H1 (cell line): ENCODE results near the gene DNAI1. TPM values are rescaled to one million over a fixed set of nuclear protein-coding genes. Genes with fewer than 3 reads are reported as not detected.

ENCODE experiments used
- CTCF ChIA-PET: fragments of 300-600 bp; sonication (Branson Sonifier 250); formaldehyde crosslinking; loops from one replicate; lab custom pipeline; 2021; ENCODE audit not compliant: partially characterized antibody; lab: Charles Lee
- POLR2A ChIA-PET: fragments of 300-600 bp; sonication (Branson Sonifier 250); formaldehyde crosslinking; loops from one replicate; lab custom pipeline; 2021; ENCODE audit warnings: inconsistent platforms; ENCODE audit not compliant: partially characterized antibody; lab: Charles Lee
- DNase-seq, 2 experiments: peaks; one replicate each; pipeline versions ENCODE4 v3.0.0 to v3.0.0-alpha.2; 2010 to 2022; ENCODE audit warnings: low spot score in 2 of 2, low read depth in 1 of 2, mixed read lengths in 1 of 2
- FAIRE-seq: peaks from 2 replicates; lab custom pipeline; 2011; peaks lifted over from hg19 to GRCh38; lab: Jason Lieb, UNC
- H2AFZ ChIP-seq: 2 replicates; pipeline ENCODE4 v1.8.1; 2012; ENCODE audit warnings: low read length, inconsistent platforms
- H2AK5ac ChIP-seq: 2 replicates; pipeline ENCODE4 v1.6.1; 2013; ENCODE audit warnings: low read depth, low read length
- H2BK120ac ChIP-seq: replicated peaks from 2 replicates; pipeline ENCODE3; 2013; ENCODE audit warnings: low read depth, low read length, inconsistent platforms
- H2BK12ac ChIP-seq: 2 replicates; pipeline ENCODE4 v1.6.1; 2013; ENCODE audit warnings: low read depth, low read length
- H2BK15ac ChIP-seq: 2 replicates; pipeline ENCODE4 v1.6.1; 2013; ENCODE audit warnings: low read length
- H2BK20ac ChIP-seq: 2 replicates; pipeline ENCODE4 v1.6.1; 2013; ENCODE audit warnings: low read length
- H2BK5ac ChIP-seq: 2 replicates; pipeline ENCODE4 v1.6.1; 2013; ENCODE audit warnings: low read depth, low read length
- H3K14ac ChIP-seq: 2 replicates; pipeline ENCODE4 v1.6.1; 2013; ENCODE audit warnings: inconsistent platforms; ENCODE audit not compliant: insufficient read length
- H3K18ac ChIP-seq: 2 replicates; pipeline ENCODE4 v1.6.1; 2013; ENCODE audit warnings: low read length; ENCODE audit errors: extremely low read depth
- H3K23ac ChIP-seq: 2 replicates; pipeline ENCODE4 v1.6.1; 2013; ENCODE audit warnings: inconsistent platforms; ENCODE audit not compliant: insufficient read length
- H3K23me2 ChIP-seq: 2 replicates; pipeline ENCODE4 v1.6.1; 2013; ENCODE audit warnings: low read depth, low read length
- H3K27ac ChIP-seq: 2 replicates; pipeline ENCODE4 v1.6.1; 2011; ENCODE audit warnings: low read depth, low read length, inconsistent platforms
- H3K27me3 ChIP-seq, 4 experiments: replicated peaks in 1 of 4; 1 replicate in 1 of 4; 2 replicates in 3 of 4; pipeline versions ENCODE4 v1.6.1 to v1.8.1; 2011 to 2013; ENCODE audit warnings: low read length in 3 of 4, mild to moderate bottlenecking in 3 of 4, inconsistent platforms in 2 of 4, mixed read lengths in 2 of 4, moderate library complexity in 1 of 4; ENCODE audit not compliant: control insufficient read depth in 3 of 4, insufficient read depth in 3 of 4; ENCODE audit errors: extremely low read depth in 1 of 4
- H3K36me3 ChIP-seq, 4 experiments: 2 replicates each; pipeline versions ENCODE4 v1.6.1 to v1.8.1; 2011 to 2013; ENCODE audit warnings: mild to moderate bottlenecking in 4 of 4, low read length in 3 of 4, moderate library complexity in 2 of 4, control low read depth in 1 of 4, inconsistent platforms in 1 of 4; ENCODE audit not compliant: insufficient read depth in 4 of 4, control insufficient read depth in 2 of 4
- H3K4ac ChIP-seq: replicated peaks from 2 replicates; pipeline ENCODE3; 2013; ENCODE audit warnings: low read length, low read depth, mixed read lengths, inconsistent platforms; ENCODE audit not compliant: insufficient read length
- H3K4me1 ChIP-seq, 4 experiments: replicated peaks in 1 of 4; 1 replicate in 1 of 4; 2 replicates in 3 of 4; pipeline versions ENCODE4 v1.6.1 to v1.8.1; 2011 to 2013; ENCODE audit warnings: low read length in 3 of 4, inconsistent platforms in 2 of 4, mixed read lengths in 1 of 4; ENCODE audit not compliant: insufficient read depth in 4 of 4, control insufficient read depth in 3 of 4
- H3K4me2 ChIP-seq, 2 experiments: 2 replicates each; pipeline versions ENCODE4 v1.6.1 to v1.8.1; 2011 to 2013; ENCODE audit warnings: low read depth in 2 of 2, low read length in 2 of 2, control low read depth in 1 of 2, inconsistent platforms in 1 of 2, mild to moderate bottlenecking in 1 of 2; ENCODE audit not compliant: insufficient read depth in 1 of 2
- H3K4me3 ChIP-seq, 4 experiments: fragments of 200-600, 300-600 bp in 1 of 4; sonication (generic), shearing (Covaris generic), sonication (Bioruptor Twin) in 1 of 4; 2 replicates each; pipeline versions ENCODE4 v1.5.1 to v1.8.1; 2011 to 2016; ENCODE audit warnings: low read length in 4 of 4, low read depth in 3 of 4, control low read depth in 2 of 4, inconsistent platforms in 2 of 4, mild to moderate bottlenecking in 2 of 4, mixed read lengths in 1 of 4, moderate library complexity in 1 of 4; ENCODE audit not compliant: insufficient read depth in 2 of 4; ENCODE audit errors: extremely low read depth in 1 of 4
- H3K56ac ChIP-seq: replicated peaks from 2 replicates; pipeline ENCODE3; 2013; ENCODE audit warnings: low read depth, mild to moderate bottlenecking, mixed read lengths, low read length, inconsistent platforms; ENCODE audit not compliant: insufficient read length
- H3K79me1 ChIP-seq: 2 replicates; pipeline ENCODE4 v1.6.1; 2013; ENCODE audit warnings: low read depth, low read length, control low read depth
- H3K79me2 ChIP-seq, 2 experiments: 2 replicates each; pipeline versions ENCODE4 v1.6.1 to v1.8.1; 2012 to 2013; ENCODE audit warnings: low read length in 2 of 2, mild to moderate bottlenecking in 2 of 2, inconsistent platforms in 1 of 2; ENCODE audit not compliant: insufficient read depth in 2 of 2, control insufficient read depth in 1 of 2
- H3K9ac ChIP-seq, 4 experiments: replicated peaks in 1 of 4; 1 replicate in 1 of 4; 2 replicates in 3 of 4; pipeline versions ENCODE4 v1.6.1 to v1.8.1; 2011 to 2013; ENCODE audit warnings: low read depth in 3 of 4, low read length in 3 of 4, control low read depth in 2 of 4, mild to moderate bottlenecking in 2 of 4, moderate library complexity in 2 of 4, inconsistent platforms in 1 of 4; ENCODE audit errors: extremely low read depth in 1 of 4
- H3K9me3 ChIP-seq, 2 experiments: 2 replicates each; pipeline versions ENCODE4 v1.6.1 to v1.8.1; 2012 to 2013; ENCODE audit warnings: mild to moderate bottlenecking in 2 of 2, moderate library complexity in 2 of 2, control low read depth in 1 of 2, inconsistent platforms in 1 of 2, low read depth in 1 of 2, low read length in 1 of 2, mixed read lengths in 1 of 2; ENCODE audit not compliant: insufficient read depth in 2 of 2
- H4K20me1 ChIP-seq, 2 experiments: replicated peaks in 1 of 2; 2 replicates each; pipeline versions ENCODE3 to v1.8.1; 2011 to 2013; ENCODE audit warnings: inconsistent platforms in 2 of 2, low read length in 2 of 2, mild to moderate bottlenecking in 1 of 2; ENCODE audit not compliant: insufficient read depth in 2 of 2, control insufficient read depth in 1 of 2
- H4K5ac ChIP-seq: 2 replicates; pipeline ENCODE4 v1.6.1; 2013; ENCODE audit warnings: low read length, low read depth, mixed read lengths, inconsistent platforms; ENCODE audit not compliant: insufficient read length
- H4K8ac ChIP-seq: 2 replicates; pipeline ENCODE4 v1.8.0; 2013; ENCODE audit warnings: mild to moderate bottlenecking, moderate library complexity, low read length, inconsistent platforms; ENCODE audit not compliant: insufficient read depth; ENCODE audit errors: extremely low read depth
- H4K91ac ChIP-seq: replicated peaks from 2 replicates; pipeline ENCODE3; 2013; ENCODE audit warnings: low read length, mixed read lengths, inconsistent platforms; ENCODE audit not compliant: insufficient read length
- ASH2L ChIP-seq: fragments of 200-600, 300-600 bp; sonication (generic); IDR thresholded peaks from one replicate; pipeline ENCODE4 v1.7.1; 2017; ENCODE audit warnings: low read length
- CEBPB ChIP-seq: IDR thresholded peaks from 2 replicates; pipeline ENCODE4 v1.6.1; 2012; ENCODE audit warnings: low read depth, low read length
- CTBP2 ChIP-seq: IDR thresholded peaks from 2 replicates; pipeline ENCODE4 v1.7.0; 2011; ENCODE audit warnings: borderline replicate concordance, mild to moderate bottlenecking, moderate library complexity, mixed read lengths, low read length; ENCODE audit not compliant: insufficient read depth, insufficient read length
- E2F6 ChIP-seq: IDR thresholded peaks from 2 replicates; pipeline ENCODE4 v1.6.1; 2012; ENCODE audit warnings: inconsistent platforms
- KDM4A ChIP-seq: IDR thresholded peaks from one replicate; pipeline ENCODE4 v1.7.1; 2012; ENCODE audit warnings: low read depth, mild to moderate bottlenecking, moderate library complexity, low read length, inconsistent platforms; ENCODE audit not compliant: severe bottlenecking
- KDM5A ChIP-seq: fragments of 200-600 bp; IDR thresholded peaks from 2 replicates; pipeline ENCODE4 v1.7.1; 2012; ENCODE audit warnings: mild to moderate bottlenecking, low read length, inconsistent platforms, mixed read lengths
- MAX ChIP-seq: IDR thresholded peaks from 2 replicates; pipeline ENCODE4 v1.6.1; 2012; ENCODE audit warnings: inconsistent platforms
- PHF8 ChIP-seq: fragments of 200-600 bp; sonication (generic); conservative IDR thresholded peaks from 2 replicates; pipeline ENCODE4 v1.7.1; 2012; ENCODE audit warnings: low read depth, mild to moderate bottlenecking, inconsistent platforms, low read length, moderate library complexity
- POU5F1 ChIP-seq: IDR thresholded peaks from 2 replicates; pipeline ENCODE4 v1.6.1; 2011; ENCODE audit warnings: low read depth, mild to moderate bottlenecking, low read length, moderate library complexity
- RBBP5 ChIP-seq: IDR thresholded peaks from 2 replicates; pipeline ENCODE4 v1.7.1; 2012; ENCODE audit warnings: low read depth, mild to moderate bottlenecking, inconsistent platforms, low read length, moderate library complexity, borderline replicate concordance
- SIN3A ChIP-seq, 2 experiments: IDR thresholded peaks in 1 of 2; conservative IDR thresholded peaks in 1 of 2; 2 replicates each; pipeline ENCODE4 v1.6.1; 2011 to 2012; ENCODE audit warnings: low read length in 2 of 2, improper control_type of control experiment in 1 of 2, low read depth in 1 of 2, mild to moderate bottlenecking in 1 of 2
- SP2 ChIP-seq: IDR thresholded peaks from 2 replicates; pipeline ENCODE4 v1.6.1; 2012; ENCODE audit warnings: mild to moderate bottlenecking, low read length, inconsistent platforms
- TAF7 ChIP-seq: optimal IDR thresholded peaks from 2 replicates; pipeline ENCODE3; 2011; ENCODE audit warnings: low read depth, mild to moderate bottlenecking, inconsistent platforms, low read length, moderate library complexity, borderline replicate concordance
- TBP ChIP-seq: IDR thresholded peaks from 2 replicates; pipeline ENCODE4 v1.6.1; 2011; ENCODE audit warnings: low read depth, low read length, improper control_type of control experiment
- TCF12 ChIP-seq: IDR thresholded peaks from 2 replicates; pipeline ENCODE4 v1.6.1; 2011; ENCODE audit warnings: low read depth, mild to moderate bottlenecking, low read length
- polyA plus RNA-seq, 7 experiments: library from polyadenylated mRNA; depleted of rRNA in 3 of 7; stranded (reverse) in 5 of 7; unstranded in 2 of 7; fragments of >200 nt in 5 of 7; fragments of 200-250 nt in 2 of 7; gene quantifications; 1 replicate in 5 of 7; 2 replicates in 1 of 7; 4 replicates in 1 of 7; pipeline versions ENCODE4 v1.2.1 to v1.2.3, GENCODE V29; 2011 to 2013; ENCODE audit warnings: missing spikeins in 2 of 7, mixed read lengths in 2 of 7
- total RNA-seq: library from RNA; stranded (reverse); fragmentation: NEBNext Ultra II Directional; extraction: Animal tissue kit (Norgen Biotek cat#: 25700); gene quantifications from 2 replicates; pipeline ENCODE4 v1.2.1, GENCODE V29; 2021

DNAI1 gene
- total and polyA plus RNA-seq, 2 of the 8 experiments (the other 6 are each of a cell fraction or from before 2014, with no cell fraction given), result 0.37 to 0.54 TPM

- no peak overlapping the region for H3K56ac ChIP-seq
- no peak overlapping the region for H2BK120ac ChIP-seq
- H2BK5ac ChIP-seq, result no peak overlapping the region
- peaks cover 0 to 3% of the 10 kb centered on the region in 2 experiments; a peak in 1 of 4 replicates for H3K9me3 ChIP-seq
- H4K8ac ChIP-seq, result no peak overlapping the region
- no peaks in the 10 kb centered on the region for H3K79me1 ChIP-seq
- H2AFZ ChIP-seq, result no peak overlapping the region
- DNase-seq (no peak), FAIRE-seq (no peak)
- ChIA-PET CTCF (interaction anchor here (1.3 to 2.6 kb wide), 4 partner anchors 14 to 78 kb away, joined by 3 to 14 read pairs (median 4); no protein-coding TSS in a partner anchor), POLR2A (interaction anchor here (1.2 to 1.6 kb wide), 2 partner anchors 10 to 29 kb away, joined by 3 read pairs; no protein-coding TSS in a partner anchor)
- H2BK12ac ChIP-seq, result no peak overlapping the region
- H3K18ac ChIP-seq, result no peak overlapping the region
- no peak overlapping the region for H3K9ac ChIP-seq
- no peaks in the 10 kb centered on the region for H4K20me1 ChIP-seq
- H3K27ac ChIP-seq, result no peak overlapping the region
- no peak overlapping the region for H3K23ac ChIP-seq
- H2BK15ac ChIP-seq, result no peak overlapping the region
- H3K4me1 ChIP-seq, result no peaks in the 10 kb centered on the region
- H3K4ac ChIP-seq, result no peak overlapping the region
- no peak overlapping the region for H3K4me3 ChIP-seq
- H4K91ac ChIP-seq, result no peak overlapping the region
- H2BK20ac ChIP-seq, result no peak overlapping the region
- H3K79me2 ChIP-seq, result no peaks in the 10 kb centered on the region
- no peak overlapping the region for H3K14ac ChIP-seq
- no peak overlapping the region for H3K4me2 ChIP-seq
- no peak overlapping the region for H2AK5ac ChIP-seq
- H3K23me2 ChIP-seq, result no peaks in the 10 kb centered on the region
- no peak overlapping the region for H4K5ac ChIP-seq
- H3K27me3 ChIP-seq, result no peaks in the 10 kb centered on the region
- no peaks in the 10 kb centered on the region for H3K36me3 ChIP-seq
- TF ChIP-seq TAF7, result no peak
- TF ChIP-seq TCF12, result no peak
- no peak for TF ChIP-seq MAX
- TF ChIP-seq CTBP2, result no peak
- no peak for TF ChIP-seq KDM4A
- no peak for TF ChIP-seq KDM5A
- TF ChIP-seq TBP, result no peak
- no peak for TF ChIP-seq CEBPB
- no peak for TF ChIP-seq POU5F1
- TF ChIP-seq SIN3A (conservative IDR thresholded peaks at IDR 0.05 in 1 of 2, IDR thresholded peaks at IDR 0.05 in 1 of 2; ENCODE audit: low read depth in 1 of 2, low read length in 2 of 2), result no peak
- TF ChIP-seq SP2, result no peak
- no peak for TF ChIP-seq E2F6
- TF ChIP-seq RBBP5, result no peak
- TF ChIP-seq ASH2L, result no peak
- TF ChIP-seq PHF8, result no peak
These were observed 26.1 kb downstream of the DNAI1 start for GRCh38 chr9:34484678-34485077.
